WTC11 (cell line): ENCODE data around the gene RNASET2. TPM values are rescaled to one million over a fixed set of nuclear protein-coding genes. Genes with fewer than 3 reads are reported as not detected.
A peak's percentile ranks its signal among the peaks of the same experiment; 100 is the strongest.

Source experiments
- AR ChIP-seq: fragments of 250-450 bp; sonication (Bioruptor Pico); IDR thresholded peaks from 2 replicates; pipeline ENCODE4 v1.9.0; 2021; ENCODE audit warnings: mild to moderate bottlenecking
- ATF3 ChIP-seq: sonication (generic); formaldehyde crosslinking; conservative IDR thresholded peaks from 2 replicates; pipeline ENCODE4 v1.8.1; 2022; ENCODE audit warnings: mild to moderate bottlenecking, missing genetic modification reagents
- CREB1 ChIP-seq: sonication (generic); formaldehyde crosslinking; IDR thresholded peaks from 2 replicates; pipeline ENCODE4 v1.8.0; 2023; ENCODE audit warnings: mild to moderate bottlenecking, missing genetic modification reagents
- E2F4 ChIP-seq: sonication (generic); formaldehyde crosslinking; IDR thresholded peaks from 2 replicates; pipeline ENCODE4 v1.8.1; 2022; ENCODE audit warnings: low read depth, mild to moderate bottlenecking, moderate library complexity, missing genetic modification reagents, borderline replicate concordance
- EMX1 ChIP-seq: fragments of 250-450 bp; sonication (Bioruptor Pico); IDR thresholded peaks from 2 replicates; pipeline ENCODE4 v1.8.0; 2021; ENCODE audit warnings: mild to moderate bottlenecking
- FOXK1 ChIP-seq: sonication (generic); formaldehyde crosslinking; IDR thresholded peaks from 2 replicates; pipeline ENCODE4 v1.8.0; 2022; ENCODE audit warnings: mild to moderate bottlenecking, moderate library complexity, missing genetic modification reagents
- GTF2I ChIP-seq: fragments of 250-450 bp; sonication (Bioruptor Pico); conservative IDR thresholded peaks from 2 replicates; pipeline ENCODE4 v1.4.0; 2021; ENCODE audit warnings: mild to moderate bottlenecking
- IRF1 ChIP-seq: sonication (generic); formaldehyde crosslinking; IDR thresholded peaks from 2 replicates; pipeline ENCODE4 v1.8.0; 2023; ENCODE audit warnings: missing genetic modification reagents
- MLX ChIP-seq: sonication (generic); formaldehyde crosslinking; IDR thresholded peaks from 2 replicates; pipeline ENCODE4 v1.8.1; 2023; ENCODE audit warnings: mild to moderate bottlenecking, missing genetic modification reagents, moderate library complexity
- NFE2L1 ChIP-seq: sonication (generic); formaldehyde crosslinking; IDR thresholded peaks from 2 replicates; pipeline ENCODE4 v1.8.1; 2023; ENCODE audit warnings: missing genetic modification reagents
- NFYB ChIP-seq: sonication (generic); formaldehyde crosslinking; conservative IDR thresholded peaks from 2 replicates; pipeline ENCODE4 v1.8.0; 2022; ENCODE audit warnings: low read depth, missing genetic modification reagents
- NR3C1 ChIP-seq: sonication (generic); formaldehyde crosslinking; conservative IDR thresholded peaks from 2 replicates; pipeline ENCODE4 v1.8.1; 2023; ENCODE audit warnings: low read depth, mild to moderate bottlenecking, missing genetic modification reagents
- OVOL2 ChIP-seq: fragments of 250-450 bp; sonication (Bioruptor Pico); IDR thresholded peaks from 2 replicates; pipeline ENCODE4 v1.9.0; 2021; ENCODE audit warnings: mild to moderate bottlenecking, borderline replicate concordance
- PRRX2 ChIP-seq: fragments of 250-450 bp; sonication (Bioruptor Pico); IDR thresholded peaks from 2 replicates; pipeline ENCODE4 v1.8.0; 2021; ENCODE audit warnings: mild to moderate bottlenecking
- RORB ChIP-seq: fragments of 250-450 bp; sonication (Bioruptor Pico); IDR thresholded peaks from 2 replicates; pipeline ENCODE4 v1.9.0; 2021; ENCODE audit warnings: mild to moderate bottlenecking
- SMAD3 ChIP-seq: sonication (generic); formaldehyde crosslinking; IDR thresholded peaks from 2 replicates; pipeline ENCODE4 v1.8.0; 2022; ENCODE audit warnings: missing genetic modification reagents, mild to moderate bottlenecking, borderline replicate concordance
- TEAD1 ChIP-seq: sonication (generic); formaldehyde crosslinking; IDR thresholded peaks from 2 replicates; pipeline ENCODE4 v1.8.0; 2022; ENCODE audit warnings: mild to moderate bottlenecking, missing genetic modification reagents
- TP53 ChIP-seq: sonication (generic); formaldehyde crosslinking; IDR thresholded peaks from 2 replicates; pipeline ENCODE4 v1.8.1; 2023; ENCODE audit warnings: mild to moderate bottlenecking, missing genetic modification reagents
- ZBTB21 ChIP-seq: sonication (generic); formaldehyde crosslinking; IDR thresholded peaks from 2 replicates; pipeline ENCODE4 v1.8.1; 2023; ENCODE audit warnings: mild to moderate bottlenecking, missing genetic modification reagents, borderline replicate concordance
- ZNF232 ChIP-seq: sonication (generic); formaldehyde crosslinking; IDR thresholded peaks from 2 replicates; pipeline ENCODE4 v1.8.0; 2022; ENCODE audit warnings: mild to moderate bottlenecking, missing genetic modification reagents
- ZNF263 ChIP-seq: sonication (generic); formaldehyde crosslinking; IDR thresholded peaks from 2 replicates; pipeline ENCODE4 v1.8.1; 2022; ENCODE audit warnings: low read depth, mild to moderate bottlenecking, moderate library complexity, missing genetic modification reagents
- ZNF512 ChIP-seq: sonication (generic); formaldehyde crosslinking; IDR thresholded peaks from 2 replicates; pipeline ENCODE4 v1.8.1; 2022; ENCODE audit warnings: missing genetic modification reagents, borderline replicate concordance
- ZNF671 ChIP-seq: fragments of 250-450 bp; sonication (Bioruptor Pico); IDR thresholded peaks from 2 replicates; pipeline ENCODE4 v1.8.0; 2021; ENCODE audit warnings: mild to moderate bottlenecking
- ZSCAN18 ChIP-seq: fragments of 250-450 bp; sonication (Bioruptor Pico); IDR thresholded peaks from 2 replicates; pipeline ENCODE4 v2.1.2; 2022; ENCODE audit warnings: mild to moderate bottlenecking, moderate library complexity
- total RNA-seq: library from RNA; stranded (reverse); gene quantifications from 3 replicates; pipeline ENCODE4 v1.2.3, GENCODE V29; 2021
- TF ChIP-seq, protein P1 (sequence below): fragments of 250-450 bp; sonication (Bioruptor Pico); IDR thresholded peaks from 2 replicates; pipeline ENCODE4 v1.9.0; 2021; ENCODE audit warnings: mild to moderate bottlenecking
- TF ChIP-seq, protein P2 (sequence below): sonication (generic); formaldehyde crosslinking; IDR thresholded peaks from 2 replicates; pipeline ENCODE4 v1.8.0; 2022; ENCODE audit warnings: mild to moderate bottlenecking, missing genetic modification reagents

Gene RNASET2
- total RNA-seq, 1 experiment from 2014 or later: 35.6 TPM

GRCh38 chr6:166999145-166999883, 43.0 kb upstream of the RNASET2 start, which contains the start of gene CEP43 (continued):
- no peak for TF ChIP-seq ZNF512 (CRISPR knock-in tag)
- TF ChIP-seq, protein P1, sequence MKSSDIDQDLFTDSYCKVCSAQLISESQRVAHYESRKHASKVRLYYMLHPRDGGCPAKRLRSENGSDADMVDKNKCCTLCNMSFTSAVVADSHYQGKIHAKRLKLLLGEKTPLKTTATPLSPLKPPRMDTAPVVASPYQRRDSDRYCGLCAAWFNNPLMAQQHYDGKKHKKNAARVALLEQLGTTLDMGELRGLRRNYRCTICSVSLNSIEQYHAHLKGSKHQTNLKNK (CRISPR knock-in tag): no peak
- no peak for TF ChIP-seq E2F4
- TF ChIP-seq CREB1: no peak
- no peak for TF ChIP-seq ATF3 (CRISPR knock-in tag)
- no peak for TF ChIP-seq RORB (CRISPR knock-in tag)
- TF ChIP-seq AR: no peak
- no peak; the same call in 1 of the 2 replicates for TF ChIP-seq NFE2L1 (CRISPR knock-in tag)
- TF ChIP-seq EMX1 (CRISPR knock-in tag): no peak
- TF ChIP-seq ZBTB21 (CRISPR knock-in tag): no peak
- no peak for TF ChIP-seq GTF2I (CRISPR knock-in tag)
- no peak for TF ChIP-seq TP53 (CRISPR knock-in tag)
- 0 out of 2 replicates have a peak, but pooled peaks have one; percentile 29 for TF ChIP-seq NR3C1 (CRISPR knock-in tag)
- no peak for TF ChIP-seq ZNF263
- TF ChIP-seq ZNF232: 0 out of 2 replicates have a peak, but pooled peaks have one; percentile 0
- no peak for TF ChIP-seq ZSCAN18 (CRISPR knock-in tag)
- no peak for TF ChIP-seq ZNF671 (CRISPR knock-in tag)
- no peak for TF ChIP-seq SMAD3
- 0 out of 2 replicates have a peak, but pooled peaks have one; percentile 24 for TF ChIP-seq PRRX2 (CRISPR knock-in tag)
- TF ChIP-seq OVOL2 (CRISPR knock-in tag): no peak
- peak; percentile 89 for TF ChIP-seq TEAD1 (CRISPR knock-in tag)
- TF ChIP-seq, protein P2, sequence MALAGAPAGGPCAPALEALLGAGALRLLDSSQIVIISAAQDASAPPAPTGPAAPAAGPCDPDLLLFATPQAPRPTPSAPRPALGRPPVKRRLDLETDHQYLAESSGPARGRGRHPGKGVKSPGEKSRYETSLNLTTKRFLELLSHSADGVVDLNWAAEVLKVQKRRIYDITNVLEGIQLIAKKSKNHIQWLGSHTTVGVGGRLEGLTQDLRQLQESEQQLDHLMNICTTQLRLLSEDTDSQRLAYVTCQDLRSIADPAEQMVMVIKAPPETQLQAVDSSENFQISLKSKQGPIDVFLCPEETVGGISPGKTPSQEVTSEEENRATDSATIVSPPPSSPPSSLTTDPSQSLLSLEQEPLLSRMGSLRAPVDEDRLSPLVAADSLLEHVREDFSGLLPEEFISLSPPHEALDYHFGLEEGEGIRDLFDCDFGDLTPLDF (CRISPR knock-in tag): no peak
- peak; percentile 73 for TF ChIP-seq FOXK1 (CRISPR knock-in tag)
- peak; percentile 63; the same call in 1 of the 2 replicates for TF ChIP-seq IRF1
- no peak for TF ChIP-seq NFYB (CRISPR knock-in tag)
- TF ChIP-seq MLX (CRISPR knock-in tag): peak; percentile 46; the same call in 1 of the 2 replicates
